IPS-15b (cell line): ENCODE results near the gene ALDH1A3.

ENCODE experiments used
- H3K27me3 ChIP-seq: one replicate; pipeline ENCODE4 v1.6.1; 2013; ENCODE audit warnings: low read length; ENCODE audit not compliant: control insufficient read depth, insufficient read depth
- H3K36me3 ChIP-seq: one replicate; pipeline ENCODE4 v1.6.1; 2013; ENCODE audit warnings: low read length; ENCODE audit not compliant: control insufficient read depth, insufficient read depth
- H3K4me1 ChIP-seq: one replicate; pipeline ENCODE4 v1.6.1; 2013; ENCODE audit warnings: mild to moderate bottlenecking, low read length; ENCODE audit not compliant: control insufficient read depth, insufficient read depth
- H3K4me3 ChIP-seq: one replicate; pipeline ENCODE4 v1.5.1; 2013; ENCODE audit warnings: low read depth, low read length
- H3K9ac ChIP-seq: one replicate; pipeline ENCODE4 v1.6.1; 2013; ENCODE audit warnings: low read depth, mild to moderate bottlenecking, low read length
- H3K9me3 ChIP-seq: one replicate; pipeline ENCODE4 v1.6.1; 2013; ENCODE audit warnings: mild to moderate bottlenecking, low read length; ENCODE audit not compliant: control insufficient read depth, insufficient read depth

Gene ALDH1A3

DNA sequence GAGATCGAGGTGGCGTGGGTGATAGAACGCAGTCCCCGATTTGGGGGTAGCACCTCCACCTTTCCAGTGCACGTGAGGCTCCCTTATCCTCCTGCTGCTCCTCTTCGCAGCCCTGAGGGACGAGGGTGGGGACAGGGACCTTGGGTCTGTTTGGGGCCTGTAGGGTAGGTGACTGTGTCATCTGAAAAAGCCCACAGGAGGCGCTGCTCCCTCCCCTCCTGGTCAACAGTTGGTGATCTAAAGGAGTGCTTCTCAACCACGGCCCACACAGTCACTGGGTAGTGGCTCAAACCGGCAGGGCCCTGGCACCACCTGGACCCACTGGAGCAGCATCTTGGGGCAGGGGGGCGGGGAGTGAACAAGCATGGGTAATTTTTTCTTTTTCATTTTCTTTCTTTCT lies 46.6 kb downstream of the ALDH1A3 start:
- no peak overlapping the region for H3K9ac ChIP-seq
- H3K4me3 ChIP-seq, result no peak overlapping the region
- H3K4me1 ChIP-seq, result no peaks in the 10 kb centered on the region
- H3K9me3 ChIP-seq, result no peaks in the 10 kb centered on the region
- no peaks in the 10 kb centered on the region for H3K36me3 ChIP-seq
- peaks cover 12% of the 10 kb centered on the region for H3K27me3 ChIP-seq

DNA sequence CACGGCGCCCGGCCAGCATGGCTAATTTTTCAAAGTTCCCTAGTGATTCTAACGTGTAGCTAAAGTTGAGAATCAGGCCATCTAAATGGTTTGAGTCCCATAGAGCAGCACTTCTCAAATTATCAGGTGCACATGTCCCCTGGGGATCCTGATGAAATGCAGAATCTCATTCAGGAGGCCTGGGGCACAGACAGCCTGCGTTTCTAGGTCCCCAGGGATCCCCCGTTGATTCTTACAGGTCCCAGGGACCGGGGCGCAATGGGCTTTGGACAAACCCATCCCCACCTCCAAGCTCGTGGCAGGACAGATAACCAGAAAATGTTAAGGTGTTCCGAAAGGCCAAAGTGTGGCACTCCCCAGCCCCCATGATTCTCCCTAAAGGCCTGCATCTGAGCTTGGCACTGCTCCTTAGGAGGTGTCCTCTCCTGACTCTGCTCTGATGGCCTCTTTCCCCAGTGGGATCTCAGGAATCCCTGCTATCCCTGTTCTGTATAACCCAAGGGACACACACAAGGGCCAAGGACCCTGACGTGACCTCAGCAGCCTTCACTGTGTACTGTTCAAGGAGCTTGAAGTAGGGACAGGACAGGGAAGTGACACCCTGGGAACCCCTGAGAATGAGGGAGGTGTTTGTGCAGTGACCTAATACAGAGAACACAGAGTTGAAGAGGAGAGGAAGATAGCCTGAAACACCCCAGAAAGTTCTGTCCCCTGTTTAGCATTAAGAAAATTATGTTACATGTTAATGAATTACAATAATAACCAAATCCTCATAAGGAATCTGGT lies 47.5 kb downstream of the ALDH1A3 start:
- Histone ChIP-seq H3K9me3 (no peaks in the 10 kb centered on the region), H3K27me3 (peaks cover 3% of the 10 kb centered on the region), H3K4me3 (no peak overlapping the region), H3K9ac (no peak overlapping the region), H3K4me1 (no peaks in the 10 kb centered on the region), H3K36me3 (no peaks in the 10 kb centered on the region)

DNA sequence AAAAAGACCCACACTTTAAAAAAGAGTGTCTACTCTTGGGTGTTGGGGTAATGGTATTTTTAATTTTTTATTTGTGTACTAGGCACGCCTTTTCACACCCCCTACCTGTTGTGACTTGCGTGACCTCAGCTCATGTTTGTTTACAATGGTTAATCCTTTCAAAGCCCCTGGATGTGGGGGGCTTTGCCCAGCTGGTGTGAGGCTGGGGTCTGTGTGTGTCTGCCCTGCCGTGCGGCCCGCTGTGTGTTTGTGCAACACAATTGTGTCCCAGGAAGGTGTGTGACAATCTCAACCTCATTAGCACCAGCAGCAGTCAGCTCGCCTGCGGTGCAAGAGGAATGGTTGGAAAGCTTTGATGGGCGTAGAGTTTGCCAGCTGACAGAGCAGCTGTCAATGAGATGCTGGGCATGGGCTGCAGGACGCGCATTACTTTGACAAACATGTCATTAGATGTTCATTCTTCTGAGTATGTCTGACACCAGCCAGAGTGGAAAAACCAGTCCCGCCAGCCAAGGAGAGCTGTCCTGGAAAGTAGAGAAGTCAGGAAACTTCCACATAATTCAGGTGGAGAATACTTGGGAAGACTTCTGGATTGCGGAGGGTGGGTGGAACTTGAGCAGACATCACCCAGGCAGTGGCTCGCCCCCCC lies 49.1 kb downstream of the ALDH1A3 start:
- Histone ChIP-seq H3K9me3 (no peaks in the 10 kb centered on the region), H3K27me3 (no peaks in the 10 kb centered on the region), H3K4me1 (peaks cover 7% of the 10 kb centered on the region), H3K36me3 (no peaks in the 10 kb centered on the region), H3K4me3 (no peak overlapping the region), H3K9ac (no peak overlapping the region)

DNA sequence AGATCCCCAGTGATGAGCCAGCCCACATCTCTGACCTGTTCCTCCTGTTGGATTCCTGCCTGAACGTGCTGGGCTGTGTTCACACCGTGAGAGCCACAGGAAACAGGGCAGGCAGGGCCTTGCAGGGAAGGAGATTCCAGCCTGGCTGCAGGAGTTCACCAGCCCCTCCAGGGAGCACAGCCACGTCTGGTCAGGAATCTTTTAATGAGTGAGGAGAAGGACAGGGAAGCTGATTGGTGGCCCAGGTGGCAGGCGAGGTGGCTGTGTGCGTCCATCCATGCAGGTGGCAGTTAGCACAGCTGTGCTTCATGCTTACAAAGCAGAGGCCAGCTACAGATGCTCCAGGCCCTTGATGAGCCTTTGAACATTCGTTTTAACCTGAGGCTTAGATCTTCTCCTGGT lies 50.0 kb downstream of the ALDH1A3 start:
- Histone ChIP-seq H3K4me1 (peaks cover 7% of the 10 kb centered on the region), H3K9ac (no peak overlapping the region), H3K36me3 (no peaks in the 10 kb centered on the region), H3K27me3 (no peaks in the 10 kb centered on the region), H3K4me3 (no peak overlapping the region), H3K9me3 (no peaks in the 10 kb centered on the region)

- Histone ChIP-seq H3K36me3 (no peaks in the 10 kb centered on the region), H3K4me3 (no peak overlapping the region), H3K9me3 (no peaks in the 10 kb centered on the region), H3K9ac (no peak overlapping the region), H3K27me3 (no peaks in the 10 kb centered on the region), H3K4me1 (peaks cover 7% of the 10 kb centered on the region)
Observed at GRCh38 chr15:100930306-100930848, 50.7 kb downstream of the ALDH1A3 start.

DNA sequence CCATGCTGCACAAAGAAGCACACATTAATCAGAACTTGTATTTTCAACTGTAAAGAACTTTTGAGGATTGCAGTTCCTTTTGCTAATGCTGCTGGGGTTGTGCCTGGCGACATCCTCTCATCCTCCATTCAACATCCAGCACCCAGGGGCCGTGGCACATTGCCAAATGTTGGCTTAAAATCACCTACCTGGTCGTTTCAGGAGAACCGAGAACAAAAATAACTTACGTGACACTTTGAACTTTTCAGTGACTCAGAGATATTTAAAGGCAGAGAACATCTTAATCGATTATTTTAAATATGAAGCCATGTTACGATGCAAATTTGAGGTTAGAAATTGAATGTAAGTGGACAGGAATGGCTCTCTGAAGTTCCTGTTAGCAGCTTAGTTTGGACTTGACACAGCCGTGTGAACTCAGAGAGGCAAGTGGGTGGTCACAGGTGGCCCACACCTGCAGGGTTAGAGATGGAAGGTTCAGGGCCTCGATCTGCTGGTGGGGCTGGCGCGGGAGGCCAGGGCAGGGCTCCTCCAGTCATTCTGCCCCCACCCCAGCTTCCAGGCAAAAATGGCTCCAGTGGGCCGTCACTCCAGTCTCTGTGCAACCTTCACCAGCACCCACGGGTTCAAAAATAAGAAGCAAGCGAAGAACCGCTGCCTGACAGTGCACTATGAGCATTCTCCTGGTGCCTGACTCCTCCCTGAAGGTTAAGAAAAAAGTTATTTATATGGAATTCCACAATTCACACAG lies 51.7 kb downstream of the ALDH1A3 start:
- no peaks in the 10 kb centered on the region for H3K9me3 ChIP-seq
- no peak overlapping the region for H3K9ac ChIP-seq
- H3K36me3 ChIP-seq, result no peaks in the 10 kb centered on the region
- H3K27me3 ChIP-seq, result no peaks in the 10 kb centered on the region
- H3K4me3 ChIP-seq, result no peak overlapping the region
- H3K4me1 ChIP-seq, result peaks cover 7% of the 10 kb centered on the region

DNA sequence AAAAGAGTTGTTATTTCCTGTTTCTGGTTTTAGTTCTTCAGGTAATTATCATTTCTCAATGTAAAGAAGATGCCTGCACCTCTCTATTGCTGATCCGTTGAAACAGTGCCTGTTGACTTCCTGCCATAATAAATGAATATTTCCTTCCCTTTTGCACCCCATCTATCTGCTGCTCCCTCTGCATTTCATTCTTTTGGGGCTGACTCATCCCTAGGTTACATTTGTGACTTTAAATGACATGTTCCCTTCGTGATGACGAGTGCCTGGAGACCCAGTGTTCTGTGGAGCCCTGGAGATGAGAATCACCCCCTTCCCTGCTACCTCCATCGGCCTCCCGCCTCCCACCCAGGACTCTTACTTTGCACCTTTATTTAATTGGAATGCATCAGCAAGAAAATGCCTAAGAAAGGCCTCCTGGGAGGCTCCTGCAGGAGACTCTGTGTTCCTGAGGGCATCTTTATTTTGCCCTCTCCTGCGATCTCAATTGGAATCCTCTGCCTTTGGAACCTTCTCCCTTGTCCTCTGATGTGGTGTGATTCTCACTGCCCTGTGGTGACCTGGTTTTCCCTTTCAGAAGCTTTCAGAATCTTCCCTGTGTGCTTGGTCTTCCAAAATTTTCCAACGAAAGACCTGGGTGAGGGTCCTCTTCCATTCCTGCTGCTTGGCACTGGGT lies 53.2 kb downstream of the ALDH1A3 start:
- H3K9me3 ChIP-seq, result no peaks in the 10 kb centered on the region
- H3K4me3 ChIP-seq, result no peak overlapping the region
- H3K27me3 ChIP-seq, result no peaks in the 10 kb centered on the region
- peaks cover 7% of the 10 kb centered on the region for H3K4me1 ChIP-seq
- H3K9ac ChIP-seq, result no peak overlapping the region
- no peaks in the 10 kb centered on the region for H3K36me3 ChIP-seq

GRCh38 chr15:100934166-100934565 lies 54.5 kb downstream of the ALDH1A3 start:
- no peaks in the 10 kb centered on the region for H3K27me3 ChIP-seq
- no peak overlapping the region for H3K4me3 ChIP-seq
- no peaks in the 10 kb centered on the region for H3K9me3 ChIP-seq
- H3K4me1 ChIP-seq, result peaks cover 7% of the 10 kb centered on the region
- H3K9ac ChIP-seq, result no peak overlapping the region
- H3K36me3 ChIP-seq, result no peaks in the 10 kb centered on the region

DNA sequence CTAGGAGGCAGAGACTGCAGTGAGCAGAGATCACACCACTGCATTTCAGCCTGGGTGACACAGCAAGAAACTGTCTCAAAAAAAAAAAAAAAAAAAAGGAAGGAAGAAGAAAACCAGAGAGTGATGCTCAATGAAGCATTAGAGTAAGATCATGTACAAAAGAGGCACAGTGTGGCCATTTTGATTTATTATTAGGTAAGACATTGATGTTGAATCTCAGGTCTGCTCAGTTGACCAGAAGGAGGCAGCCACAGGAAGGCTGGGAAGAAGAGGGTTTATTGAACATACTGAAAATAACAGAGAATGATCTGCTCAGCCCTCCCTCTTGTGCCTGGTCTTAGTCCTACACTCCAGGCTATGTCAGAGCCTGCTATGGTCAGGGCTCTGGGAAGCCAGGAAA lies 55.1 kb downstream of the ALDH1A3 start:
- H3K4me1 ChIP-seq, result peaks cover 7% of the 10 kb centered on the region
- no peaks in the 10 kb centered on the region for H3K9me3 ChIP-seq
- H3K27me3 ChIP-seq, result no peaks in the 10 kb centered on the region
- H3K4me3 ChIP-seq, result no peak overlapping the region
- no peaks in the 10 kb centered on the region for H3K36me3 ChIP-seq
- H3K9ac ChIP-seq, result no peak overlapping the region

DNA sequence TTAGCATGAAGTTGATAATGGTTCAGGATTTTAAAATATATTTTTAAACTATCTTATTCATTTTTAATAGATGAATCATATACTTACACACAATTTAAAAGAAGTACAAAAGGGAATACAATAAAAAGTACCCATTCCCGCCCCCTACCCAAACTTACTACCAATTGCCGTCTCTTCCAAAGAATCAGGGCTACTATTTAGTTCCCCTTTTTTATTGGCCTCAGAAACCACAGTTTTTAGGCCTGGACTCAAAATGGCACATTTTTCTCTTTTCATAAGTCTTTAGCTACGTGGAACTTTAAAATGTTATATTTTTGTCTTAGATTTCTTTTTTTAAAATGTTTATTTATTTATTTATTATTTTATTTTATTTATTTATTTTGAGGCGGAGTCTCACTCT lies 57.5 kb downstream of the ALDH1A3 start:
- Histone ChIP-seq H3K27me3 (no peaks in the 10 kb centered on the region), H3K36me3 (no peaks in the 10 kb centered on the region), H3K9ac (no peak overlapping the region), H3K4me1 (peaks cover 7% of the 10 kb centered on the region), H3K4me3 (no peak overlapping the region), H3K9me3 (no peaks in the 10 kb centered on the region)

- Histone ChIP-seq H3K9me3 (no peaks in the 10 kb centered on the region), H3K4me3 (no peak overlapping the region), H3K27me3 (no peaks in the 10 kb centered on the region), H3K9ac (no peak overlapping the region), H3K4me1 (no peaks in the 10 kb centered on the region), H3K36me3 (no peaks in the 10 kb centered on the region)
Observed at GRCh38 chr15:100939791-100940190, 60.2 kb downstream of the ALDH1A3 start.
